ENCODE results near the gene SMCO2. TPM values are rescaled to one million over a fixed set of nuclear protein-coding genes. Genes with fewer than 3 reads are reported as not detected.
A peak's percentile ranks its signal among the peaks of the same experiment; 100 is the strongest.

Gene SMCO2
- total and polyA plus RNA-seq, 2 of the 13 experiments (the other 11 are each of a cell fraction or from before 2014, with no cell fraction given): 0.15 TPM; not detected in 1

DNA sequence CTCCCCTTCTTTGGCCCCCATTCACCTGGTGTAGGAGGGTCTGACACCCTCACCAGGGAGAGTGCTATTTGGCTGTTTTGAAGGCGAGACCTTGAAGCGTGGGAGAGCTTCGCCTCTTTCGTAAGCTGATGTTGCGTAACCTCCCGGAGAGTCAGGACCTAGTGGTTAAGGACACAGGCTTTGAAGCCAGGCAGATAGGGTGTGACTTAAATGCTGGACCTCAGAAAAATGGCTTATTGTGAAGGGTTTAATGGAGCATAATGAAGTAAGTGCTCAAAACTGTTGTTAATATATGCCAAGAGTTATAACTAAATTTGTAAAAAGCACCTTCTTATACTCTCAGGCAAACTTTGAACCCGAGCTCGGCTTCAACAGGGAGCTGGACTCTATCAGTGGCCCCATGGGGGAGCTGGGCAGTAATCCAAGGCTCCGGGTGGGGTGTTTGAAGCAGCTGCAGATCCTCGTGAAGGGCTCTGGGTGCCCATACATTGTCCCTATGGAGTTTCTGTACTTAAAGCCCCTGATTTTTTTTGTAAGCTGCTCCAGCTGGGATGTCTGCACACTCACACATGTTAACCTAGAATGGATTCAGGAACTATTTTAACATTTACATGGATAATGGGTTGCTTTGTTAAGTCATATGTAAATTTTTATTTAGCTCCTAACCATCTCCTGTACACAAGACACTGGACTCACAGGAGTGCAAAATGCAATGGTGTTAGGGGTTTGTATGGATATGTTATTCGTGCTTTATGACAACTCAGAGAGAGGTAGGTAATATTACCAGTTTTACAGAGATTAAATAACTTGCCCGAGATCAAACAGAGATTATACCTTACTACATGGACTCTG is 103.5 kb downstream of the SMCO2 start (continued):
- TF ChIP-seq NCOR1 (IDR thresholded peaks at IDR 0.05; ENCODE audit: borderline replicate concordance, low read length) (peak; percentile 97), ZNF432 (CRISPR knock-in tag; IDR thresholded peaks at IDR 0.05; ENCODE audit: borderline replicate concordance) (no peak), LCORL (IDR thresholded peaks at IDR 0.05) (no peak), LCORL (CRISPR knock-in tag; IDR thresholded peaks at IDR 0.05) (peak; percentile 98), KAT2B (IDR thresholded peaks at IDR 0.05; ENCODE audit: borderline replicate concordance, low read depth, low read length) (no peak), CBFB (CRISPR knock-in tag; IDR thresholded peaks at IDR 0.05) (peak; percentile 89), MAF1 (CRISPR knock-in tag; IDR thresholded peaks at IDR 0.05; ENCODE audit: borderline replicate concordance) (no peak), NFYC (CRISPR knock-in tag; IDR thresholded peaks at IDR 0.05) (peak; percentile 44; the same call in 1 of the 2 replicates), ATF1 (CRISPR knock-in tag; IDR thresholded peaks at IDR 0.05) (no peak), ZNF530 (CRISPR knock-in tag; IDR thresholded peaks at IDR 0.05; ENCODE audit: low read depth) (no peak), JARID2 (CRISPR knock-in tag; IDR thresholded peaks at IDR 0.05; ENCODE audit: insufficient replicate concordance) (no peak), ARID2 (CRISPR knock-in tag; IDR thresholded peaks at IDR 0.05; ENCODE audit: borderline replicate concordance) (peak; percentile 47; the same call in 1 of the 2 replicates), ZNF841 (CRISPR knock-in tag; IDR thresholded peaks at IDR 0.05; ENCODE audit: borderline replicate concordance) (no peak), IKZF1 (IDR thresholded peaks at IDR 0.05) (no peak), ZNF788 (CRISPR knock-in tag; IDR thresholded peaks at IDR 0.05; ENCODE audit: borderline replicate concordance) (peak; percentile 99), ZNF672 (CRISPR knock-in tag; IDR thresholded peaks at IDR 0.05) (no peak), U2AF2 (IDR thresholded peaks at IDR 0.05; ENCODE audit: low read depth, low read length) (no peak)
- TF ChIP-seq, protein P1, sequence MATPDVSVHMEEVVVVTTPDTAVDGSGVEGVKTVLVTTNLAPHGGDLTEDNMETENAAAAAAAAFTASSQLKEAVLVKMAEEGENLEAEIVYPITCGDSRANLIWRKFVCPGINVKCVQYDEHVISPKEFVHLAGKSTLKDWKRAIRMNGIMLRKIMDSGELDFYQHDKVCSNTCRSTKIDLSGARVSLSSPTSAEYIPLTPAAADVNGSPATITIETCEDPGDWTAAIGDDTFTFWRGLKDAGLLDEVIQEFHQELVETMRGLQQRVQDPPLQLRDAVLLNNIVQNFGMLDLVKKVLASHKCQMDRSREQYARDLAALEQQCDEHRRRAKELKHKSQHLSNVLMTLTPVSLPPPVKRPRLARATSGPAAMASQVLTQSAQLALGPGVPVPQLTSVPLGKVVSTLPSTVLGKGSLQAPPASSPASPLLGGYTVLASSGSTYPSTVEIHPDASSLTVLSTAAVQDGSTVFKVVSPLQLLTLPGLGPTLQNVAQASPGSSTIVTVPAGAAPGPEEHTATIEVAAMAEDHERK (CRISPR knock-in tag; IDR thresholded peaks at IDR 0.05; ENCODE audit: low read depth): no peak
- TF ChIP-seq, protein P2, sequence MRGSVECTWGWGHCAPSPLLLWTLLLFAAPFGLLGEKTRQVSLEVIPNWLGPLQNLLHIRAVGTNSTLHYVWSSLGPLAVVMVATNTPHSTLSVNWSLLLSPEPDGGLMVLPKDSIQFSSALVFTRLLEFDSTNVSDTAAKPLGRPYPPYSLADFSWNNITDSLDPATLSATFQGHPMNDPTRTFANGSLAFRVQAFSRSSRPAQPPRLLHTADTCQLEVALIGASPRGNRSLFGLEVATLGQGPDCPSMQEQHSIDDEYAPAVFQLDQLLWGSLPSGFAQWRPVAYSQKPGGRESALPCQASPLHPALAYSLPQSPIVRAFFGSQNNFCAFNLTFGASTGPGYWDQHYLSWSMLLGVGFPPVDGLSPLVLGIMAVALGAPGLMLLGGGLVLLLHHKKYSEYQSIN (CRISPR knock-in tag; IDR thresholded peaks at IDR 0.05; ENCODE audit: borderline replicate concordance): no peak
- TF ChIP-seq, protein P3, sequence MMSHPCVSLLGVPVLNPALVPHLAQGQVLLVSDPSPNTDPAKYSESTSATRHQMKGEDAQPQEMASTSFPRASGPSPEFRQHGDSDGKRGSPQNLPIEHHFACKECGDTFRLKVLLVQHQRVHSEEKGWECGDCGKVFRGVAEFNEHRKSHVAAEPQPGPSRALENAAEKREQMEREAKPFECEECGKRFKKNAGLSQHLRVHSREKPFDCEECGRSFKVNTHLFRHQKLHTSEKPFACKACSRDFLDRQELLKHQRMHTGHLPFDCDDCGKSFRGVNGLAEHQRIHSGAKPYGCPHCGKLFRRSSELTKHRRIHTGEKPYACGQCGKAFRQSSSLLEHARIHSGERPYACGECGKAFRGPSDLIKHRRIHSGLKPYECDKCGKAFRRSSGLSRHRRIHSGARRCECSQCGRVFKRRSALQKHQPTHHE (CRISPR knock-in tag; IDR thresholded peaks at IDR 0.05; ENCODE audit: borderline replicate concordance): 0 out of 2 replicates have a peak, but pooled peaks have one; percentile 71
- TF ChIP-seq, protein P4, sequence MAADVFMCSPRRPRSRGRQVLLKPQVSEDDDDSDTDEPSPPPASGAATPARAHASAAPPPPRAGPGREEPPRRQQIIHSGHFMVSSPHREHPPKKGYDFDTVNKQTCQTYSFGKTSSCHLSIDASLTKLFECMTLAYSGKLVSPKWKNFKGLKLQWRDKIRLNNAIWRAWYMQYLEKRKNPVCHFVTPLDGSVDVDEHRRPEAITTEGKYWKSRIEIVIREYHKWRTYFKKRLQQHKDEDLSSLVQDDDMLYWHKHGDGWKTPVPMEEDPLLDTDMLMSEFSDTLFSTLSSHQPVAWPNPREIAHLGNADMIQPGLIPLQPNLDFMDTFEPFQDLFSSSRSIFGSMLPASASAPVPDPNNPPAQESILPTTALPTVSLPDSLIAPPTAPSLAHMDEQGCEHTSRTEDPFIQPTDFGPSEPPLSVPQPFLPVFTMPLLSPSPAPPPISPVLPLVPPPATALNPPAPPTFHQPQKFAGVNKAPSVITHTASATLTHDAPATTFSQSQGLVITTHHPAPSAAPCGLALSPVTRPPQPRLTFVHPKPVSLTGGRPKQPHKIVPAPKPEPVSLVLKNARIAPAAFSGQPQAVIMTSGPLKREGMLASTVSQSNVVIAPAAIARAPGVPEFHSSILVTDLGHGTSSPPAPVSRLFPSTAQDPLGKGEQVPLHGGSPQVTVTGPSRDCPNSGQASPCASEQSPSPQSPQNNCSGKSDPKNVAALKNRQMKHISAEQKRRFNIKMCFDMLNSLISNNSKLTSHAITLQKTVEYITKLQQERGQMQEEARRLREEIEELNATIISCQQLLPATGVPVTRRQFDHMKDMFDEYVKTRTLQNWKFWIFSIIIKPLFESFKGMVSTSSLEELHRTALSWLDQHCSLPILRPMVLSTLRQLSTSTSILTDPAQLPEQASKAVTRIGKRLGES (CRISPR knock-in tag; IDR thresholded peaks at IDR 0.05; ENCODE audit: borderline replicate concordance): no peak; the same call in 1 of the 2 replicates
- TF ChIP-seq, protein P5, sequence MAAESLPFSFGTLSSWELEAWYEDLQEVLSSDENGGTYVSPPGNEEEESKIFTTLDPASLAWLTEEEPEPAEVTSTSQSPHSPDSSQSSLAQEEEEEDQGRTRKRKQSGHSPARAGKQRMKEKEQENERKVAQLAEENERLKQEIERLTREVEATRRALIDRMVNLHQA (CRISPR knock-in tag; IDR thresholded peaks at IDR 0.05): no peak
- TF ChIP-seq, protein P6, sequence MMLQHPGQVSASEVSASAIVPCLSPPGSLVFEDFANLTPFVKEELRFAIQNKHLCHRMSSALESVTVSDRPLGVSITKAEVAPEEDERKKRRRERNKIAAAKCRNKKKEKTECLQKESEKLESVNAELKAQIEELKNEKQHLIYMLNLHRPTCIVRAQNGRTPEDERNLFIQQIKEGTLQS (CRISPR knock-in tag; IDR thresholded peaks at IDR 0.05): peak; percentile 86

Measured in HepG2 (cell line).